ENCODE measurements around the gene FNDC3A.

The FNDC3A gene

GRCh38 chr13:49254007-49254406, 278.3 kb downstream of the FNDC3A start:
- DNase-seq (ENCODE audit: insufficient read length, low spot score) (no peak), FAIRE-seq (no peak)
- TF ChIP-seq CTCF (IDR thresholded peaks at IDR 0.05; ENCODE audit: insufficient read depth, missing control alignments): no peak

GRCh38 chr13:49256841-49257240, 281.1 kb downstream of the FNDC3A start:
- DNase-seq (ENCODE audit: insufficient read length, low spot score): no peak
- no peak for TF ChIP-seq CTCF (IDR thresholded peaks at IDR 0.05; ENCODE audit: insufficient read depth, missing control alignments)
- no peak for FAIRE-seq

GRCh38 chr13:49258089-49258796, 282.5 kb downstream of the FNDC3A start:
- FAIRE-seq (no peak), DNase-seq (ENCODE audit: insufficient read length, low spot score) (no peak)
- no peak for TF ChIP-seq CTCF (IDR thresholded peaks at IDR 0.05; ENCODE audit: insufficient read depth, missing control alignments)

All from D721Med (cell line).